ENCODE results near the gene PODXL2.
A peak's percentile ranks its signal among the peaks of the same experiment; 100 is the strongest.

The PODXL2 gene

GRCh38 chr3:127676456-127676855 is 47.5 kb downstream of the PODXL2 start:
- peaks cover 9% of the 10 kb centered on the region for H3K79me1 ChIP-seq (ENCODE audit: low read length)
- peaks cover 6 to 10% of the 10 kb centered on the region in 2 experiments for H3K4me1 ChIP-seq (ENCODE audit: control insufficient read depth in 1 of 2, insufficient read depth in 2 of 2, low read length in 2 of 2)
- no peaks in the 10 kb centered on the region for H3K27me3 ChIP-seq (ENCODE audit: insufficient read depth, low read length)
- H3K18ac ChIP-seq (ENCODE audit: low read length) = no peak overlapping the region
- H2AK5ac ChIP-seq (ENCODE audit: low read length) = no peak overlapping the region
- H3K27ac ChIP-seq (ENCODE audit: low read depth, low read length) = no peak overlapping the region
- H3K36me3 ChIP-seq (ENCODE audit: control insufficient read depth in 1 of 2, insufficient read depth in 2 of 2, low read length in 2 of 2) = no peaks in the 10 kb centered on the region
- no CpG with 5 or more reads among the region's 4 CpGs for WGBS (ENCODE audit: extremely low coverage, insufficient coverage, insufficient read length)
- H4K8ac ChIP-seq (ENCODE audit: low read depth, low read length) = no peak overlapping the region
- H3K9ac ChIP-seq (ENCODE audit: low read length) = no peak overlapping the region
- H2BK120ac ChIP-seq (ENCODE audit: insufficient read depth, low read length, poor library complexity) = no peak overlapping the region
- no peak overlapping the region for H3K14ac ChIP-seq (ENCODE audit: low read length)
- no peaks in the 10 kb centered on the region for H3K79me2 ChIP-seq (ENCODE audit: control insufficient read depth, insufficient read depth, low read length, poor library complexity)
- no peak overlapping the region for H3K4me3 ChIP-seq (ENCODE audit: low read depth, low read length)
- H4K91ac ChIP-seq (ENCODE audit: low read depth, low read length) = no peak overlapping the region
- H3K4me2 ChIP-seq (ENCODE audit: low read length) = no peak overlapping the region
- no peak overlapping the region for H3K4ac ChIP-seq (ENCODE audit: low read depth, low read length)
- no peak for DNase-seq
- no peak overlapping the region for H3K23ac ChIP-seq (ENCODE audit: low read length)
- H3K9me3 ChIP-seq (ENCODE audit: insufficient read depth, low read depth, low read length) = no peaks in the 10 kb centered on the region
- H2BK12ac ChIP-seq (ENCODE audit: low read length) = no peak overlapping the region
- H4K12ac ChIP-seq (ENCODE audit: low read depth, low read length) = no peak overlapping the region
- H2AFZ ChIP-seq (ENCODE audit: insufficient read depth, low read length, poor library complexity) = no peak overlapping the region
- H2BK5ac ChIP-seq (ENCODE audit: low read depth, low read length, poor library complexity) = no peak overlapping the region

- H3K27ac ChIP-seq (ENCODE audit: low read depth, low read length) = no peak overlapping the region
- no peak overlapping the region for H3K18ac ChIP-seq (ENCODE audit: low read length)
- H3K4me2 ChIP-seq (ENCODE audit: low read length) = no peak overlapping the region
- peaks cover 8% of the 10 kb centered on the region for H3K79me1 ChIP-seq (ENCODE audit: low read length)
- H2BK5ac ChIP-seq (ENCODE audit: low read depth, low read length, poor library complexity) = no peak overlapping the region
- no peaks in the 10 kb centered on the region for H3K9me3 ChIP-seq (ENCODE audit: insufficient read depth, low read depth, low read length)
- no peaks in the 10 kb centered on the region for H3K27me3 ChIP-seq (ENCODE audit: insufficient read depth, low read length)
- H3K4me1 ChIP-seq (ENCODE audit: control insufficient read depth in 1 of 2, insufficient read depth in 2 of 2, low read length in 2 of 2) = peaks cover 6 to 10% of the 10 kb centered on the region in 2 experiments
- no peak overlapping the region for H3K4ac ChIP-seq (ENCODE audit: low read depth, low read length)
- no CpG with 5 or more reads among the region's 21 CpGs for WGBS (ENCODE audit: extremely low coverage, insufficient coverage, insufficient read length)
- H4K91ac ChIP-seq (ENCODE audit: low read depth, low read length) = no peak overlapping the region
- H2BK120ac ChIP-seq (ENCODE audit: insufficient read depth, low read length, poor library complexity) = no peak overlapping the region
- H4K8ac ChIP-seq (ENCODE audit: low read depth, low read length) = no peak overlapping the region
- no peak overlapping the region for H4K12ac ChIP-seq (ENCODE audit: low read depth, low read length)
- no peak overlapping the region for H2AFZ ChIP-seq (ENCODE audit: insufficient read depth, low read length, poor library complexity)
- H3K36me3 ChIP-seq (ENCODE audit: control insufficient read depth in 1 of 2, insufficient read depth in 2 of 2, low read length in 2 of 2) = no peaks in the 10 kb centered on the region
- H2AK5ac ChIP-seq (ENCODE audit: low read length) = no peak overlapping the region
- H3K14ac ChIP-seq (ENCODE audit: low read length) = no peak overlapping the region
- H3K23ac ChIP-seq (ENCODE audit: low read length) = no peak overlapping the region
- no peak overlapping the region for H3K4me3 ChIP-seq (ENCODE audit: low read depth, low read length)
- no peaks in the 10 kb centered on the region for H3K79me2 ChIP-seq (ENCODE audit: control insufficient read depth, insufficient read depth, low read length, poor library complexity)
- DNase-seq = peak in 1 of 2 donors; percentile 36
- H2BK12ac ChIP-seq (ENCODE audit: low read length) = no peak overlapping the region
- H3K9ac ChIP-seq (ENCODE audit: low read length) = no peak overlapping the region
Observed at GRCh38 chr3:127676921-127677351, 48.0 kb downstream of the PODXL2 start.

DNA sequence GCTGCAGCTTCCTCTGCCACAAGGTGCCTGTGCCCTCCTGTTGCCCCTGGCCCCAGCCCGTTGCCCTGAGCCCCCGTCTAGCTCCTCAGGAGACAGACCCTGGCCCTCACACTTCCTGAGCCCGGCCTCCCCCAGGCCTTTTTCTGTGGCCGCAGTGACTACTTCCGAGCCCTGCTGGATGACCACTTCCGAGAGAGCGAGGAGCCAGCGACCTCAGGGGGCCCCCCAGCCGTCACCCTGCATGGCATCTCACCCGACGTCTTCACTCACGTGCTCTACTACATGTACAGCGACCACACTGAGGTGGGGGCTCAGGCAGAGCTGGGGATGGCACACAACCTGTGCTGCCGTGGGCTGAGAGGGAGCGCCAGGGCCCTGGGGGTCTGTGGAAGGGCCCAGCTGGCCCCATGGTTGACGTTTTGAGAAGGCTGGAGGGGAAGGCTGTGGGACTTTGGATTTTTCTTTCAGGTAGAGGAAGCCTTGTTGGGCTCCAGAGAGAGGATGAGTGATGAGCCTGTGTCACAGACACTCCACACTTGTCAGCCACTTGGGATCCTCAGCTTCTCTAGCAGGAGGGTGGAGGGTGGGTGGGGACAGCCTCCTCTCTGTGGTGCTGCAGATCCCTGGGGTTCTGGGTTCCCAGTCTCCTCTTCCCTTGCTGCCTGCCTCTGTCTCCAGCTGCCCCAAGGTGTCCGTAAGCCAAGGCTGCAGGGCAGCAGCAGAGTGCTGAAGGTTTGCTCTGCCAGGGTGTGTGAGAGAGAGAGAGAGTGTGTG is 48.7 kb downstream of the PODXL2 start:
- H3K4me1 ChIP-seq (ENCODE audit: control insufficient read depth in 1 of 2, insufficient read depth in 2 of 2, low read length in 2 of 2) = peaks cover 3 to 6% of the 10 kb centered on the region in 2 experiments
- WGBS (ENCODE audit: extremely low coverage, insufficient coverage, insufficient read length) = no CpG with 5 or more reads among the region's 17 CpGs
- no peak overlapping the region for H3K23ac ChIP-seq (ENCODE audit: low read length)
- no peak overlapping the region for H4K12ac ChIP-seq (ENCODE audit: low read depth, low read length)
- no peak overlapping the region for H3K4me3 ChIP-seq (ENCODE audit: low read depth, low read length)
- no peak overlapping the region for H2BK12ac ChIP-seq (ENCODE audit: low read length)
- H3K9ac ChIP-seq (ENCODE audit: low read length) = no peak overlapping the region
- H3K18ac ChIP-seq (ENCODE audit: low read length) = no peak overlapping the region
- no peaks in the 10 kb centered on the region for H3K36me3 ChIP-seq (ENCODE audit: control insufficient read depth in 1 of 2, insufficient read depth in 2 of 2, low read length in 2 of 2)
- H4K91ac ChIP-seq (ENCODE audit: low read depth, low read length) = no peak overlapping the region
- H2AK5ac ChIP-seq (ENCODE audit: low read length) = no peak overlapping the region
- H3K79me2 ChIP-seq (ENCODE audit: control insufficient read depth, insufficient read depth, low read length, poor library complexity) = no peaks in the 10 kb centered on the region
- H3K79me1 ChIP-seq (ENCODE audit: low read length) = peaks cover 2% of the 10 kb centered on the region
- H4K8ac ChIP-seq (ENCODE audit: low read depth, low read length) = no peak overlapping the region
- H3K27me3 ChIP-seq (ENCODE audit: insufficient read depth, low read length) = no peaks in the 10 kb centered on the region
- no peak overlapping the region for H3K4me2 ChIP-seq (ENCODE audit: low read length)
- DNase-seq = no peak
- no peak overlapping the region for H3K27ac ChIP-seq (ENCODE audit: low read depth, low read length)
- H2AFZ ChIP-seq (ENCODE audit: insufficient read depth, low read length, poor library complexity) = no peak overlapping the region
- H3K9me3 ChIP-seq (ENCODE audit: insufficient read depth, low read depth, low read length) = no peaks in the 10 kb centered on the region
- no peak overlapping the region for H3K4ac ChIP-seq (ENCODE audit: low read depth, low read length)
- H2BK120ac ChIP-seq (ENCODE audit: insufficient read depth, low read length, poor library complexity) = no peak overlapping the region
- H2BK5ac ChIP-seq (ENCODE audit: low read depth, low read length, poor library complexity) = no peak overlapping the region
- no peak overlapping the region for H3K14ac ChIP-seq (ENCODE audit: low read length)

- Histone ChIP-seq H2BK5ac (ENCODE audit: low read depth, low read length, poor library complexity) (no peak overlapping the region), H2AFZ (ENCODE audit: insufficient read depth, low read length, poor library complexity) (no peak overlapping the region), H4K8ac (ENCODE audit: low read depth, low read length) (no peak overlapping the region), H4K12ac (ENCODE audit: low read depth, low read length) (no peak overlapping the region), H3K9me3 (ENCODE audit: insufficient read depth, low read depth, low read length) (no peaks in the 10 kb centered on the region), H3K27ac (ENCODE audit: low read depth, low read length) (no peak overlapping the region), H3K27me3 (ENCODE audit: insufficient read depth, low read length) (no peaks in the 10 kb centered on the region), H3K4me3 (ENCODE audit: low read depth, low read length) (no peak overlapping the region), H3K18ac (ENCODE audit: low read length) (no peak overlapping the region), H3K79me1 (ENCODE audit: low read length) (no peaks in the 10 kb centered on the region), H3K36me3 (ENCODE audit: control insufficient read depth in 1 of 2, insufficient read depth in 2 of 2, low read length in 2 of 2) (no peaks in the 10 kb centered on the region), H3K79me2 (ENCODE audit: control insufficient read depth, insufficient read depth, low read length, poor library complexity) (no peaks in the 10 kb centered on the region), H3K4ac (ENCODE audit: low read depth, low read length) (no peak overlapping the region), H4K91ac (ENCODE audit: low read depth, low read length) (no peak overlapping the region), H2BK120ac (ENCODE audit: insufficient read depth, low read length, poor library complexity) (no peak overlapping the region), H3K4me2 (ENCODE audit: low read length) (no peak overlapping the region), H3K23ac (ENCODE audit: low read length) (no peak overlapping the region), H2AK5ac (ENCODE audit: low read length) (no peak overlapping the region), H3K14ac (ENCODE audit: low read length) (no peak overlapping the region), H2BK12ac (ENCODE audit: low read length) (no peak overlapping the region), H3K9ac (ENCODE audit: low read length) (no peak overlapping the region), H3K4me1 (ENCODE audit: control insufficient read depth in 1 of 2, insufficient read depth in 2 of 2, low read length in 2 of 2) (peaks cover 3% of the 10 kb centered on the region in 2 experiments)
- no peak for DNase-seq
- WGBS (ENCODE audit: extremely low coverage, insufficient coverage, insufficient read length) = no CpG with 5 or more reads among the region's 8 CpGs
Observed at GRCh38 chr3:127678315-127678599, 49.3 kb downstream of the PODXL2 start.

Measured in trophoblast cell (in vitro differentiated cells and primary cell).